AG09319 (cell line): Measurements from ENCODE around the gene OR4D6.

ENCODE experiments used
- DNase-seq: peaks from one replicate; pipeline ENCODE4 v3.0.0-alpha.2; 2010; ENCODE audit warnings: low read depth; ENCODE audit errors: extremely low read depth
- TF ChIP-seq, protein P1 (sequence below): IDR thresholded peaks from 2 replicates; pipeline ENCODE4 v1.5.1; 2011; ENCODE audit warnings: low read depth, mild to moderate bottlenecking, inconsistent platforms, low read length, moderate library complexity

The OR4D6 gene

DNA sequence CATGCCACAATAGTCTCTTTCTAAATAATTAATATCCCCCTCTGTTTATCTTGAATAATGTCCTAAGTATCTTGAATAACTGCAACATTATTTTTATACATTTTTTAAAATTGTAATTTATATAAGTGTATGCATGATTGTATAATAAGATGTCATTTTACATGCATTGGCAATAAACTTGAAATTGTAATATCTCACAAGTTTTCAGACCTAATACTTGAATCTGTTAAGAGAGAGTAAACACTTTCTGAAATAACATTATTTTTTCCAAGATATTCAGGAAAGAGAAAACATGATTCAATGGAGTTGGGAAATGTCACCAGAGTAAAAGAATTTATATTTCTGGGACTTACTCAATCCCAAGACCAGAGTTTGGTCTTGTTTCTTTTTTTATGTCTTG, 46.5 kb downstream of the OR4D6 start, which contains the start of gene OR4D11:
Gene OR4D11, plus strand, starts transcription at position 301 of the 400 bp plus-strand sequence. Its CDS starts 0 bp downstream, at position 301.
- TF ChIP-seq, protein P1, sequence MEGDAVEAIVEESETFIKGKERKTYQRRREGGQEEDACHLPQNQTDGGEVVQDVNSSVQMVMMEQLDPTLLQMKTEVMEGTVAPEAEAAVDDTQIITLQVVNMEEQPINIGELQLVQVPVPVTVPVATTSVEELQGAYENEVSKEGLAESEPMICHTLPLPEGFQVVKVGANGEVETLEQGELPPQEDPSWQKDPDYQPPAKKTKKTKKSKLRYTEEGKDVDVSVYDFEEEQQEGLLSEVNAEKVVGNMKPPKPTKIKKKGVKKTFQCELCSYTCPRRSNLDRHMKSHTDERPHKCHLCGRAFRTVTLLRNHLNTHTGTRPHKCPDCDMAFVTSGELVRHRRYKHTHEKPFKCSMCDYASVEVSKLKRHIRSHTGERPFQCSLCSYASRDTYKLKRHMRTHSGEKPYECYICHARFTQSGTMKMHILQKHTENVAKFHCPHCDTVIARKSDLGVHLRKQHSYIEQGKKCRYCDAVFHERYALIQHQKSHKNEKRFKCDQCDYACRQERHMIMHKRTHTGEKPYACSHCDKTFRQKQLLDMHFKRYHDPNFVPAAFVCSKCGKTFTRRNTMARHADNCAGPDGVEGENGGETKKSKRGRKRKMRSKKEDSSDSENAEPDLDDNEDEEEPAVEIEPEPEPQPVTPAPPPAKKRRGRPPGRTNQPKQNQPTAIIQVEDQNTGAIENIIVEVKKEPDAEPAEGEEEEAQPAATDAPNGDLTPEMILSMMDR: no peak
- DNase-seq: no peak
